H9 (cell line): ENCODE measurements around the gene PLAAT3. TPM values are rescaled to one million over a fixed set of nuclear protein-coding genes. Genes with fewer than 3 reads are reported as not detected.
"Not testable (repeated sequence)": the region's sequence is repeated elsewhere in the genome, so short reads cannot be mapped to it uniquely, and the experiment has no call there.

ENCODE experiments used
- DNase-seq: peaks from one replicate; pipeline ENCODE4 v3.0.0-alpha.2; 2017
- H2AFZ ChIP-seq: one replicate; pipeline ENCODE4 v1.6.1; 2013; ENCODE audit warnings: mild to moderate bottlenecking, low read length, control low read depth, moderate library complexity
- H2AK5ac ChIP-seq: 2 replicates; pipeline ENCODE4 v1.6.1; 2013; ENCODE audit warnings: low read length, control low read depth, mixed read lengths; ENCODE audit not compliant: insufficient read length
- H2BK120ac ChIP-seq: one replicate; pipeline ENCODE4 v1.6.1; 2013; ENCODE audit warnings: low read depth, mild to moderate bottlenecking, low read length, control low read depth, inconsistent platforms; ENCODE audit not compliant: poor library complexity, severe bottlenecking
- H2BK12ac ChIP-seq: 2 replicates; pipeline ENCODE4 v1.6.1; 2013; ENCODE audit warnings: low read length, control low read depth, mixed read lengths, low read depth; ENCODE audit not compliant: insufficient read length
- H2BK15ac ChIP-seq: 2 replicates; pipeline ENCODE4 v1.6.1; 2013; ENCODE audit warnings: low read depth, low read length, control low read depth
- H2BK20ac ChIP-seq: one replicate; pipeline ENCODE4 v1.6.1; 2013; ENCODE audit warnings: low read depth, mild to moderate bottlenecking, low read length, control low read depth, inconsistent platforms; ENCODE audit not compliant: poor library complexity, severe bottlenecking
- H2BK5ac ChIP-seq: 2 replicates; pipeline ENCODE4 v1.6.1; 2013; ENCODE audit warnings: low read length, control low read depth, mixed read lengths; ENCODE audit not compliant: insufficient read length
- H3K14ac ChIP-seq: 2 replicates; pipeline ENCODE4 v1.6.1; 2013; ENCODE audit warnings: low read length, control low read depth; ENCODE audit not compliant: insufficient read depth
- H3K18ac ChIP-seq: 2 replicates; pipeline ENCODE4 v1.6.1; 2013; ENCODE audit warnings: low read depth, mild to moderate bottlenecking, mixed read lengths, low read length, control low read depth; ENCODE audit not compliant: insufficient read length
- H3K23ac ChIP-seq: 2 replicates; pipeline ENCODE4 v1.6.1; 2013; ENCODE audit warnings: low read length, control low read depth, mixed read lengths, low read depth; ENCODE audit not compliant: insufficient read length
- H3K23me2 ChIP-seq: 2 replicates; pipeline ENCODE4 v1.6.1; 2013; ENCODE audit warnings: low read depth, mild to moderate bottlenecking, mixed read lengths, low read length, control low read depth; ENCODE audit not compliant: insufficient read length, poor library complexity, severe bottlenecking
- H3K27ac ChIP-seq: 2 replicates; pipeline ENCODE4 v1.5.1; 2013; ENCODE audit warnings: low read length, control low read depth, mixed read lengths, low read depth; ENCODE audit not compliant: insufficient read length
- H3K27me3 ChIP-seq: 2 replicates; pipeline ENCODE4 v1.6.1; 2013; ENCODE audit warnings: low read length, control low read depth, inconsistent platforms; ENCODE audit not compliant: insufficient read depth
- H3K4ac ChIP-seq: 2 replicates; pipeline ENCODE4 v1.6.1; 2013; ENCODE audit warnings: low read depth, mild to moderate bottlenecking, control low read depth, inconsistent platforms, low read length, moderate library complexity
- H3K4me1 ChIP-seq: 2 replicates; pipeline ENCODE4 v1.6.1; 2013; ENCODE audit warnings: low read length, control low read depth, inconsistent platforms; ENCODE audit not compliant: insufficient read depth
- H3K4me2 ChIP-seq: 2 replicates; pipeline ENCODE4 v1.6.1; 2013; ENCODE audit warnings: low read length, control low read depth, mixed read lengths; ENCODE audit not compliant: insufficient read length, insufficient read depth
- H3K56ac ChIP-seq: 2 replicates; pipeline ENCODE4 v1.6.1; 2013; ENCODE audit warnings: low read depth, mild to moderate bottlenecking, mixed read lengths, low read length, control low read depth; ENCODE audit not compliant: insufficient read length
- H3K79me1 ChIP-seq: 2 replicates; pipeline ENCODE4 v1.6.1; 2013; ENCODE audit warnings: low read depth, mild to moderate bottlenecking, moderate library complexity, low read length, control low read depth, inconsistent platforms; ENCODE audit not compliant: insufficient read depth, poor library complexity, severe bottlenecking
- H3K79me2 ChIP-seq: 2 replicates; pipeline ENCODE4 v1.6.1; 2013; ENCODE audit warnings: low read length, control low read depth, inconsistent platforms; ENCODE audit not compliant: insufficient read depth
- H3K9ac ChIP-seq: 2 replicates; pipeline ENCODE4 v1.6.1; 2013; ENCODE audit warnings: low read length, control low read depth, mixed read lengths; ENCODE audit not compliant: insufficient read length; ENCODE audit errors: extremely low read depth
- H3K9me3 ChIP-seq: one replicate; pipeline ENCODE4 v1.6.1; 2013; ENCODE audit warnings: low read depth, low read length, inconsistent platforms; ENCODE audit not compliant: control insufficient read depth
- H3T11ph ChIP-seq: one replicate; pipeline ENCODE4 v1.6.1; 2013; ENCODE audit warnings: mild to moderate bottlenecking, low read length, control low read depth, inconsistent platforms
- H4K20me1 ChIP-seq: one replicate; pipeline ENCODE4 v1.6.1; 2013; ENCODE audit not compliant: control insufficient read depth, insufficient read length, insufficient read depth
- H4K5ac ChIP-seq: 2 replicates; pipeline ENCODE4 v1.6.1; 2013; ENCODE audit warnings: low read depth, mild to moderate bottlenecking, mixed read lengths, low read length, control low read depth; ENCODE audit not compliant: insufficient read length
- H4K8ac ChIP-seq: replicated peaks from 2 replicates; pipeline ENCODE4 v1.6.1; 2013; ENCODE audit warnings: low read length, control low read depth, mixed read lengths, low read depth; ENCODE audit not compliant: insufficient read length
- H4K91ac ChIP-seq: 2 replicates; pipeline ENCODE4 v1.6.1; 2013; ENCODE audit warnings: low read depth, mild to moderate bottlenecking, moderate library complexity, mixed read lengths, low read length, control low read depth; ENCODE audit not compliant: insufficient read length
- H3K27ac Mint-ChIP-seq, 3 experiments: 2 replicates in 2 of 3; 3 replicates in 1 of 3; pipeline ENCODE4 v1.8.0; 2020 to 2021; ENCODE audit warnings: mixed read lengths in 3 of 3, mild to moderate bottlenecking in 1 of 3, moderate library complexity in 1 of 3
- H3K27me3 Mint-ChIP-seq: 2 replicates; pipeline ENCODE4 v1.8.0; 2021; ENCODE audit warnings: low read depth, mild to moderate bottlenecking, moderate library complexity, mixed read lengths
- H3K36me3 Mint-ChIP-seq, 3 experiments: 2 replicates in 2 of 3; 3 replicates in 1 of 3; pipeline ENCODE4 v1.8.0; 2020 to 2021; ENCODE audit warnings: low read depth in 3 of 3, mixed read lengths in 3 of 3; ENCODE audit not compliant: insufficient read depth in 1 of 3
- H3K4me1 Mint-ChIP-seq, 2 experiments: 2 replicates each; pipeline ENCODE4 v1.8.0; 2020; ENCODE audit warnings: mixed read lengths in 2 of 2
- H3K4me3 Mint-ChIP-seq, 2 experiments: 2 replicates in 1 of 2; 3 replicates in 1 of 2; pipeline ENCODE4 v1.8.0; 2020 to 2021; ENCODE audit warnings: mild to moderate bottlenecking in 2 of 2, mixed read lengths in 2 of 2, moderate library complexity in 1 of 2
- H3K9me3 Mint-ChIP-seq, 2 experiments: 2 replicates in 1 of 2; 3 replicates in 1 of 2; pipeline ENCODE4 v1.8.0; 2020; ENCODE audit warnings: mild to moderate bottlenecking in 2 of 2, mixed read lengths in 2 of 2, moderate library complexity in 1 of 2
- WGBS: extraction: QIAGEN DNeasy Blood & Tissue Kit; methylation state at CpG from one replicate; pipeline ENCODE4 v1.1.7; 2013; ENCODE audit warnings: missing lambda C conversion rate, low lambda C conversion rate, mixed read lengths; ENCODE audit not compliant: insufficient read length; ENCODE audit errors: extremely low coverage; 5-methylcytosine and 5-hydroxymethylcytosine counted together
- total RNA-seq: library from RNA; stranded (reverse); gene quantifications from 2 replicates; pipeline ENCODE4 v1.2.1, GENCODE V29; 2021

Gene PLAAT3
- total RNA-seq, 1 experiment from 2014 or later, result 188 TPM

- whole genome bisulfite sequencing, result no CpG with 5 or more reads among the region's 3 CpGs
Measured at GRCh38 chr11:63578882-63579281, 35.4 kb downstream of the PLAAT3 start.

More at GRCh38 chr11:63578882-63579281, 35.4 kb downstream of the PLAAT3 start:
- H3K4ac ChIP-seq, H3K79me2 ChIP-seq, H2BK20ac ChIP-seq, H4K8ac ChIP-seq, DNase-seq, H3K23me2 ChIP-seq, H3K27ac ChIP-seq, H3K4me3 Mint-ChIP-seq, H3K27ac Mint-ChIP-seq, H2BK120ac ChIP-seq, H2AFZ ChIP-seq, H4K5ac ChIP-seq, H3K9ac ChIP-seq, H2BK12ac ChIP-seq, H2AK5ac ChIP-seq, H4K20me1 ChIP-seq, H3K4me2 ChIP-seq, H3K27me3 Mint-ChIP-seq, H2BK15ac ChIP-seq, H3K27me3 ChIP-seq, H3T11ph ChIP-seq, H3K79me1 ChIP-seq, H4K91ac ChIP-seq, H3K56ac ChIP-seq, H3K14ac ChIP-seq, H3K18ac ChIP-seq, H3K23ac ChIP-seq, H3K4me1 ChIP-seq, H2BK5ac ChIP-seq: not testable (repeated sequence)
- H3K9me3 Mint-ChIP-seq, result peaks cover 41 to 42% of the 10 kb centered on the region in 2 experiments
- peaks cover 47 to 93% (median 89%) of the 10 kb centered on the region in 3 experiments for H3K36me3 Mint-ChIP-seq
- peaks cover 3 to 24% of the 10 kb centered on the region in 2 experiments for H3K4me1 Mint-ChIP-seq
- H3K9me3 ChIP-seq, result peaks cover 22% of the 10 kb centered on the region
